HCT116 (cell line): ENCODE data around the gene SCN4A. TPM values are rescaled to one million over a fixed set of nuclear protein-coding genes. Genes with fewer than 3 reads are reported as not detected.
"Not testable (repeated sequence)": the region's sequence is repeated elsewhere in the genome, so short reads cannot be mapped to it uniquely, and the experiment has no call there.

Experiments used
- ATAC-seq: fragments of 200-7000 bp; cut with Tn5 transposase; 2 replicates; pipeline ENCODE4 v1.9.1; 2020; ENCODE audit warnings: mild to moderate bottlenecking, moderate library complexity
- BruUV-seq: library from RNA; stranded (reverse); fragments of 400-500 nt; replicated peaks from 2 replicates; lab custom pipeline; 2021; lab: Mats Ljungman, UMichigan
- CTCF ChIA-PET: fragments of 300-600 bp; sonication (Branson Sonifier 250); formaldehyde crosslinking; loops from one replicate; lab custom pipeline; 2021; ENCODE audit warnings: antibody characterized with exemption; lab: Charles Lee
- POLR2A ChIA-PET: fragments of 300-600, 350-600 bp; sonication (Branson Sonifier 250); formaldehyde crosslinking; loops from one replicate; lab custom pipeline; 2021; ENCODE audit warnings: antibody characterized with exemption; lab: Charles Lee
- RAD21 ChIA-PET, 2 experiments: fragments of 300-600 bp; sonication (Branson Sonifier 250); formaldehyde crosslinking; loops; one replicate each; lab custom pipeline; 2023; ENCODE audit warnings: low total read pairs in 2 of 2; ENCODE audit not compliant: uncharacterized antibody in 2 of 2, unreplicated experiment in 2 of 2, low non-redundant PET in 1 of 2; lab: Charles Lee
- DNase-seq: peaks from one replicate; pipeline ENCODE4 v3.0.0-alpha.2; 2010; ENCODE audit warnings: low read depth, low spot score
- H2AFZ ChIP-seq: fragments of 200-600 bp; shearing (Covaris generic), sonication (generic); 2 replicates; pipeline ENCODE4 v1.6.1; 2017; ENCODE audit warnings: low read depth, mixed run types, mixed read lengths, antibody characterized with exemption, low read length; ENCODE audit not compliant: poor library complexity, severe bottlenecking
- H3K27ac ChIP-seq: 2 replicates; pipeline ENCODE4 v1.5.1; 2012; ENCODE audit warnings: low read depth, low read length
- H3K27me3 ChIP-seq: fragments of 200-600 bp; sonication (generic); 2 replicates; pipeline ENCODE4 v1.6.1; 2016; ENCODE audit warnings: mixed run types, low read length, mixed read lengths; ENCODE audit not compliant: insufficient read depth
- H3K36me3 ChIP-seq, 2 experiments: fragments of 200-500 bp in 1 of 2; fragments of 200-600 bp in 1 of 2; sonication (Bioruptor generic) in 1 of 2; sonication (generic) in 1 of 2; 2 replicates each; pipeline versions ENCODE4 v1.5.1 to v1.6.1; 2014 to 2016; ENCODE audit warnings: low read length in 2 of 2, inconsistent platforms in 1 of 2, mixed read lengths in 1 of 2, mixed run types in 1 of 2; ENCODE audit not compliant: insufficient read depth in 2 of 2, control insufficient read depth in 1 of 2
- H3K4me1 ChIP-seq, 2 experiments: fragments of 200-600 bp in 1 of 2; sonication (generic) in 1 of 2; 2 replicates each; pipeline versions ENCODE4 v1.5.1 to v1.6.1; 2012 to 2017; ENCODE audit warnings: low read length in 2 of 2, inconsistent platforms in 1 of 2, mild to moderate bottlenecking in 1 of 2, mixed read lengths in 1 of 2, mixed run types in 1 of 2, moderate library complexity in 1 of 2; ENCODE audit not compliant: insufficient read depth in 2 of 2, control insufficient read depth in 1 of 2
- H3K4me2 ChIP-seq: fragments of 200-600 bp; sonication (generic); 2 replicates; pipeline ENCODE4 v1.6.1; 2017; ENCODE audit warnings: mixed run types, low read length, mixed read lengths
- H3K4me3 ChIP-seq, 2 experiments: fragments of 200-600 bp in 1 of 2; sonication (generic) in 1 of 2; replicated peaks in 1 of 2; 2 replicates each; pipeline ENCODE4 v1.5.1; 2011 to 2016; ENCODE audit warnings: low read length in 2 of 2, control low read depth in 1 of 2, low read depth in 1 of 2, mild to moderate bottlenecking in 1 of 2, mixed read lengths in 1 of 2, mixed run types in 1 of 2
- H3K79me2 ChIP-seq: fragments of 200-600 bp; sonication (generic); 2 replicates; pipeline ENCODE4 v1.6.1; 2017; ENCODE audit warnings: mild to moderate bottlenecking, mixed run types, low read length, moderate library complexity, mixed read lengths; ENCODE audit not compliant: insufficient read depth
- H3K9ac ChIP-seq: fragments of 200-600 bp; sonication (generic); 2 replicates; pipeline ENCODE4 v1.6.1; 2016; ENCODE audit warnings: low read length, mixed read lengths
- H3K9me2 ChIP-seq: fragments of 200-600 bp; sonication (generic), shearing (Covaris generic); 2 replicates; pipeline ENCODE4 v1.6.1; 2017; ENCODE audit warnings: mixed run types, mild to moderate bottlenecking, moderate library complexity; ENCODE audit not compliant: insufficient read depth
- H3K9me3 ChIP-seq, 2 experiments: fragments of 200-500 bp in 1 of 2; fragments of 200-600 bp in 1 of 2; sonication (Bioruptor generic) in 1 of 2; sonication (generic) in 1 of 2; 2 replicates each; pipeline ENCODE4 v1.6.1; 2014 to 2017; ENCODE audit warnings: low read length in 2 of 2, mixed read lengths in 2 of 2, inconsistent platforms in 1 of 2, low read depth in 1 of 2, mild to moderate bottlenecking in 1 of 2, mixed run types in 1 of 2, moderate library complexity in 1 of 2; ENCODE audit not compliant: control insufficient read depth in 1 of 2, insufficient read depth in 1 of 2
- H4K20me1 ChIP-seq: fragments of 200-600 bp; sonication (generic), shearing (Covaris generic); 2 replicates; pipeline ENCODE4 v1.6.1; 2017; ENCODE audit warnings: mixed run types, mild to moderate bottlenecking, moderate library complexity; ENCODE audit not compliant: insufficient read depth
- CTCF ChIP-seq, 3 experiments: fragments of 200-600 bp in 1 of 3; sonication (generic) in 1 of 3; IDR thresholded peaks in 2 of 3; conservative IDR thresholded peaks in 1 of 3; 2 replicates each; pipeline ENCODE4 v1.5.1; 2012 to 2017; ENCODE audit warnings: low read depth in 2 of 3, low read length in 2 of 3, antibody characterized with exemption in 1 of 3, borderline replicate concordance in 1 of 3, control low read depth in 1 of 3, mild to moderate bottlenecking in 1 of 3, mixed read lengths in 1 of 3, mixed run types in 1 of 3, moderate library complexity in 1 of 3; ENCODE audit not compliant: insufficient read depth in 1 of 3
- RAD21 ChIP-seq: IDR thresholded peaks from 2 replicates; pipeline ENCODE4 v1.6.1; 2012; ENCODE audit warnings: low read depth, mild to moderate bottlenecking
- intact Hi-C: fragments of 100-400 bp; cut with micrococcal nuclease; formaldehyde crosslinking; loops from 2 replicates; pipeline ENCODE4 v1.10.0; 2022
- total RNA-seq: library from RNA; stranded (reverse); gene quantifications from one replicate; pipeline ENCODE4 v1.2.1, GENCODE V29; 2021; ENCODE audit not compliant: unreplicated experiment

Gene SCN4A
- total RNA-seq, 1 experiment from 2014 or later, result 2.7 TPM

- H3K79me2 ChIP-seq, POLR2A ChIA-PET, H2AFZ ChIP-seq, H3K4me3 ChIP-seq, DNase-seq, H3K27me3 ChIP-seq, BruUV-seq, H3K9me3 ChIP-seq, H4K20me1 ChIP-seq, RAD21 ChIA-PET: not testable (repeated sequence)
- peak; percentile 10 to 44 (median 32); a peak in 3 of 6 replicates for TF ChIP-seq CTCF (IDR thresholded peaks at IDR 0.05 in 2 of 3, conservative IDR thresholded peaks at IDR 0.05 in 1 of 3; ENCODE audit: borderline replicate concordance in 1 of 3, insufficient read depth in 1 of 3, low read depth in 2 of 3, low read length in 2 of 3)
- TF ChIP-seq RAD21, result peak; percentile 19; the same call in 1 of the 2 replicates
- TF ChIP-seq, all 23 proteins: peak for 2; not testable (repeated sequence) for 21
- H3K36me3 ChIP-seq, H3K9ac ChIP-seq, H3K4me2 ChIP-seq, H3K4me1 ChIP-seq, intact Hi-C loops, H3K27ac ChIP-seq, H3K9me2 ChIP-seq: not testable (repeated sequence)
- CTCF ChIA-PET, result interaction anchor here (0.8 to 1.6 kb wide), 7 partner anchors 11 to 482 kb away, joined by 3 to 7 read pairs (median 4); partner anchors contain the start of gene GH1
- ATAC-seq, result peak; percentile 69
These were observed 65.4 kb downstream of the SCN4A start for GRCh38 chr17:63907161-63907778.

GRCh38 chr17:63904796-63905195, 67.9 kb downstream of the SCN4A start:
- RAD21 ChIA-PET, result interaction anchor here in 1 of 2 experiments (0.7 kb wide), 1 partner anchor 224 kb away, joined by 5 read pairs; no protein-coding TSS in a partner anchor
- H3K79me2 ChIP-seq, H4K20me1 ChIP-seq, H3K4me1 ChIP-seq, H3K36me3 ChIP-seq, H3K9me3 ChIP-seq, ATAC-seq, H3K9me2 ChIP-seq, DNase-seq, H3K4me2 ChIP-seq, H3K9ac ChIP-seq, POLR2A ChIA-PET, H3K27ac ChIP-seq, H3K27me3 ChIP-seq, H3K4me3 ChIP-seq, BruUV-seq, H2AFZ ChIP-seq, intact Hi-C loops: not testable (repeated sequence)
- CTCF ChIA-PET, result interaction anchor here (0.7 to 2.2 kb wide), 7 partner anchors 16 to 515 kb away, joined by 3 to 19 read pairs (median 5); no protein-coding TSS in a partner anchor
